ENCODE data around the gene ACTR2. TPM values are rescaled to one million over a fixed set of nuclear protein-coding genes. Genes with fewer than 3 reads are reported as not detected.

The ACTR2 gene
- total and polyA plus RNA-seq, 2 of the 13 experiments (the other 11 are each of a cell fraction or from before 2014, with no cell fraction given) = 51.2 to 100 TPM

GRCh38 chr2:65227456-65228262, at the start of gene ACTR2 (continued):
- TF ChIP-seq RAD21 (CRISPR knock-in tag; IDR thresholded peaks at IDR 0.05) (peak; percentile 66), PLSCR1 (CRISPR knock-in tag; IDR thresholded peaks at IDR 0.05; ENCODE audit: borderline replicate concordance) (peak; percentile 41; the same call in 1 of the 2 replicates), KLF9 (CRISPR knock-in tag; IDR thresholded peaks at IDR 0.05; ENCODE audit: low read depth) (0 out of 2 replicates have a peak, but pooled peaks have one; percentile 19), THAP7 (CRISPR knock-in tag; IDR thresholded peaks at IDR 0.05) (no peak; the same call in 1 of the 2 replicates), AKAP8 (CRISPR knock-in tag; IDR thresholded peaks at IDR 0.05) (peak; percentile 54; the same call in 1 of the 2 replicates), ZFP82 (CRISPR knock-in tag; IDR thresholded peaks at IDR 0.05; ENCODE audit: borderline replicate concordance) (peak; percentile 97; the same call in 1 of the 2 replicates), CEBPG (CRISPR knock-in tag; IDR thresholded peaks at IDR 0.05) (peak; percentile 16; the same call in 1 of the 2 replicates), NBN (conservative IDR thresholded peaks at IDR 0.05) (no peak), ZBTB49 (CRISPR knock-in tag; IDR thresholded peaks at IDR 0.05; ENCODE audit: borderline replicate concordance) (no peak; the same call in 1 of the 2 replicates), ZNF570 (CRISPR knock-in tag; IDR thresholded peaks at IDR 0.05; ENCODE audit: borderline replicate concordance) (peak; percentile 28; the same call in 1 of the 2 replicates), AHR (CRISPR knock-in tag; IDR thresholded peaks at IDR 0.05) (peak; percentile 52), ZNF569 (CRISPR knock-in tag; IDR thresholded peaks at IDR 0.05; ENCODE audit: borderline replicate concordance) (no peak), ZNF441 (CRISPR knock-in tag; IDR thresholded peaks at IDR 0.05; ENCODE audit: borderline replicate concordance) (peak; percentile 75), PRDM10 (CRISPR knock-in tag; IDR thresholded peaks at IDR 0.05; ENCODE audit: low read depth) (peak; percentile 35; the same call in 1 of the 2 replicates), TCF12 (IDR thresholded peaks at IDR 0.05) (no peak), TCF12 (CRISPR knock-in tag; IDR thresholded peaks at IDR 0.05) (peak; percentile 70; the same call in 1 of the 2 replicates), GABPA (IDR thresholded peaks at IDR 0.05; ENCODE audit: low read depth, low read length) (peak; percentile 89), GABPA (CRISPR knock-in tag; IDR thresholded peaks at IDR 0.05; ENCODE audit: low read depth) (peak; percentile 97), ZFX (CRISPR knock-in tag; IDR thresholded peaks at IDR 0.05; ENCODE audit: low read depth) (peak; percentile 97), ZMYM4 (CRISPR knock-in tag; IDR thresholded peaks at IDR 0.05) (peak; percentile 75), ZNF563 (CRISPR knock-in tag; IDR thresholded peaks at IDR 0.05) (peak; percentile 95), ZNF850 (CRISPR knock-in tag; conservative IDR thresholded peaks at IDR 0.05) (no peak; the same call in 1 of the 2 replicates)

All from HepG2 (cell line).